ELF-1 (cell line): ENCODE measurements around the gene SPTLC3.

Experiments
- DNase-seq: peaks from one replicate; pipeline ENCODE4 v3.0.0-alpha.2; 2016; ENCODE audit warnings: low read depth, low spot score

The SPTLC3 gene

DNA sequence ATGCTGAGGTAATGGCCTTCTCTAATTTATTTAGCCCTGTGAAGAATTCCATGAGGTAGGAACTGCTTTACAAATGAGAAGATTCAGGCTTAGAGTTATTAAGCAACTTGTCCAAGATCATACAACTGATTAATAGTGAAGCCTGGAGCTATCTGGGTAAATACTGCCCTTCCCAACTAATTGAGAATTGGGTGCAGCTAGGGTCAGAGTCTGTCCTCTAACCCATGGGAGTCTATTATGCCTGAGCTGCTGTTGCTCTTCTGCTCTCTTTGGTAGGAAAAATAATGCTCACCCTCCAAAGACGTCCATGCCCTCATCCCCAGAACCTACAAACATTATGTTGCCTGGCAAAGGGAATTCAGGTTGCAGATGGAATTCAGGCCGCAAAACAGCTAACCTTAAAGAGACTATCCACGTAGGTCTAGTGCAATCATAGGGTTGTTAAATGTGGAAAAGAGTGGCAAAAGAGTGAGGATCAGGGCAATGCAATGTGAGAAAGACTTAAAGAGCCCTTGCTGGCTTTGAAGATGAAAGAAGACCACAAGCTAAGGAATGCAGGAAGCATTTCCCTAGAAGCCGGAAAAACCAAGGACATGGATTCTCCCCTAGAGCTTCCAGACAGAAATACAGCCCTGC, 90.1 kb downstream of the SPTLC3 start:
- DNase-seq = peak; percentile 41

DNA sequence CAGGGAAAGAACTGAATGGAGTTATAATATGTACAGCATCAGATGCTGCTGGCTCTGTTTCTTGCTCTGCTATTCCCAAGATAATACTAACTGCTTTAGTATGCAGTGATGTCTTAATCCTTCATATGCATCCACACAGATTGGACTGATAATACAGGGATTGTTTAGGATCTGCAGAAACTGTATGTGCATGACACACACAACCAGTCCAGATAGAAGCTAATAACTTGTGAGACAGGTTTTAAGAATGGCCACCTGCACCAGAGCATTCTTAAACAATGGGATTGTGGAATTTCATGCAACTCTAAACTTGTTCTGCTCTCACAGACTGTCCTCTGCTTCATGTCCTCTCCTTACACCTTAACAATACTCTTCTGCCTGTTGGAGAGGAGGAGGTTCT, 90.9 kb downstream of the SPTLC3 start:
- DNase-seq = no peak

DNA sequence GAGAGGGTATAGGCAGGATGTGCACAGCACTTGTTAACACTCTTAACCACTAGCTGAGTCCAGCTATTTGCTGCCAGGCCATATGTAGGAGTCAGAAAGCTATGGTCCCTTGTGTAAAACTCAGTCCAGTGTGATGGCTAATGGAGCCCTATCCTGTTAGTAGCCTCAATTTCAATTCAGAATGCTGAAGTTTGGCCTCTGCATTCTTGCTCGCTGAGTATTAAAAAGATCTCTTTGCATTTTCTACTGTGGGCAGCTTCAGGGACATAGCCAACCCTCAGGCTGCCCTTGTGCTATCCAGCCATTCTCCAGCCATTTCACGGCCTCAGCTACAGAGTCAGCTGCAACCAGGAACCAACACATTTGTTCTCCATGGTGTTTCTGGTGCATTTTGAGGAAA, 92.5 kb downstream of the SPTLC3 start:
- no peak for DNase-seq

DNA sequence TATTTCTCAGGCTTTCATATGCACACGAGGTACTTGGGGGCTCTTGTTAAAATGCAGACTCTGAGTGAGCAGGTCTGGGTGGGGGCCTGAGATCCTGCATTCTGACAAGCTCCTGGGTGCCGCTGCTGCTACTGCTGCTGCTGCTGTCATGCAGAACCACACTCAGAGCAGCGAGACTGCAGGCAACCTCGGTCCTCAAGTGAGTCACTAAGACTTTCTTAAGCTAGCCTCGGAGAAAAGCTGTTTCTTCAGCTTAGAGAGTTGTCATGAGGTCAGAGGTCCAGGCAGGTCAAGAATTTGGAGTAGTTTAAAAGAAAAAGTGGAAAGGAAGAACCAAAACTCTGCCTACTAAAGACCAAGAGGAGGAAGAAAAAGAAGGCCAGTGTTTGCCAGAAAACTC, 92.9 kb downstream of the SPTLC3 start:
- DNase-seq = peak; percentile 14

GRCh38 chr20:13102237-13102636, 93.5 kb downstream of the SPTLC3 start:
- no peak for DNase-seq

DNA sequence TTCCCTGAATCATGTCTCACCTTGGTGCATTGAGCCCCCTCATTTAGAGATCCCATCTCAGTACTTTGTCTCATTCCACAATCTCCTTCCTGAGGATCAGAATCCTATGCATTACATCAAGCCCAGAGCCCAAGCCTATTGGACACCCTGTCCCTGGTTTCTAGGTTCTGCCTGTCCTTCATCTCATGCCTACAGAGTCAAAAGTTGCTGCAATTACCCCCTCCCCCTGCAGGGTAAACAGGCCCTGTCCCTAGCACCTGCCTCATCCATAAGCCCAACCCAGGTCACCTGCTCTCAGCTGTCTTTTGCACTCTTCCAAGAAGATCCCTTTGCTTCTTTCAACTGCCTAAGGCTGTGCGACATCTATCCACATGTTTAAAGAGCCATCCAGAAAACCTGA, 93.9 kb downstream of the SPTLC3 start:
- peak; percentile 52 for DNase-seq

DNA sequence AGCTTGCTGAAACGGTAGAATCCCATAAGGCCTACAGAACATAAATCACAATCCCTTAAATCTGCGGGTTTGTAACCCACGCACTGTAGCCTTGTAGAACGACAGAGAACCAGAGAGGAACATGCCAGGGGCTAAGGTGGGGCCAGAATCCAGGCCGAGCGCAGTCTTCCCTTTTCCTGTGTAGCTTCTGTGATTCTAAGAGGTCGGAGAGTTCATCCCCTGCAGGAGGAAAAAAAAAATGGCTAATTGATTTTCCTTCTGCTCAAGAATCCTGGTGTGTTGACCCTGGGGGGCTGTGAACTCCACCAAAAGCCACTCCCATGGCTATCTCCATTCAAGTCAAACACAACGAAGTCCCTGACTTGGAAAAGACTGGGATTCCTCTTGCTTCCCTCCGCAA, 96.3 kb downstream of the SPTLC3 start:
- peak; percentile 89 for DNase-seq

DNA sequence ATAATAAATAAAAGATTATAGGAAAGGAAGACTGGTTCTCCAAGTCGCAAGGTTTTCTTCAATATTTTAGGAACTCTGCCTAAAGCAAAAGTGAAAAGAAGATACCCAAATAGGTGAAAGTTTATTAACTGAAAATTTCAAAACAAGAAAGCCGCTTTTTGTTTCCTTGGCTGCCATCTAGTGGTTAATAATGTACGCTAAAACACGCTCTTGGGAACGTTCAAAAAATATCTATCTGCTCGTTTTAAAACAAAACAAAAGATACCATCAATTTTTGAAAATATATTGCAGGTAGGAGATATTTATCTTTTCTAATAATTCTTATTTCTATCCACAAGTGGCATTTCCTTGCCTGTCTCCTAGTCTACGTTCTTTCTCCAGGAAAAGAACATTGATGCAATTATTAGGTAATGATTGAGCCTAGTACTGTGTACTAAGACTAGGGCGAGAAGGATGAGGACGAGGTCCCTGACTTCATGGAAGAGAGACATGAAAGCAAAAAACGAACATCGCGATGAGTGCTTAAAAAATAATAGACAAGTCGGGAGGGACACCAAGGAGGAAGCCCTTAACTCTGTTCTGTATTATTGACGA, 97.2 kb downstream of the SPTLC3 start:
- DNase-seq = peak; percentile 19

- no peak for DNase-seq
These were observed 100.9 kb downstream of the SPTLC3 start for GRCh38 chr20:13109658-13110057.

DNA sequence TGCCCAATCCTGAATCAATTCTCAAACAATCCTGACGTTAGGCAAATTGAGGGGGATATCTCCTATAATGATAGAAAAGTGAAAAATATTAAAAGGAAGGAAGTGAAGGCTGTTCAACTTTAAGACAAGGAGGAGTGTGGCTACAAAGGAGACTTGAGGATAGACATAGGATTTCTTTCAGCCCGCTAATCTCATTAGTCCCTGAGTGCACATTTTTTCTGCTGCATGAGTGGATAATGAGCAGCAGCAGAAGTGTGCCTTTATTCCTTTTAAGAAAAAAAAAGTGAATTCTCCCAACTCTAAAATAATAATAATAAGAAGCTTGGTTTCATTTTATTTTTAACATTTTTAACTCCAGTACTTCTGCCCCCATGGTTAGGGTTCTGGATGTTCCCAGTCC, 102.0 kb downstream of the SPTLC3 start:
- DNase-seq = no peak

GRCh38 chr20:13111249-13111911, 102.6 kb downstream of the SPTLC3 start:
- DNase-seq = no peak

DNA sequence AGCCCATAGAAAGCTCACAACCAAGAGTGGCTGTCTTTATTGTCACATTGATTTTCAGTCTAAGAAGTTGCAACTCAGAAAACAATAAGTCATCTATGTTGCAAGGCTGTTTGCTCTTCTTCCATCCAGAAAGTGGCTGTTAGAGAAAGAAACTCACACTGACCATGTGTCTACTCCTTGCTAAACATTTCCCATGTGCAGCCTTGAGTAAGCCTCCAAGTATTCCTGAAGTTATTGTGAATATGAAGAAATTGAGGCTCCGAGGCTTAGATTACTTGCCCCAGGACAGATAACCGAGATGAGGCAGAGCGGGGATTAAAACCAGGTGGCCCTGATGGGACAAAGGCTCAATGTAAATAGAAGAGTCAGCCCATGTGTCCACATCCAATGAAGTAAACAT, 105.0 kb downstream of the SPTLC3 start:
- DNase-seq = no peak

DNA sequence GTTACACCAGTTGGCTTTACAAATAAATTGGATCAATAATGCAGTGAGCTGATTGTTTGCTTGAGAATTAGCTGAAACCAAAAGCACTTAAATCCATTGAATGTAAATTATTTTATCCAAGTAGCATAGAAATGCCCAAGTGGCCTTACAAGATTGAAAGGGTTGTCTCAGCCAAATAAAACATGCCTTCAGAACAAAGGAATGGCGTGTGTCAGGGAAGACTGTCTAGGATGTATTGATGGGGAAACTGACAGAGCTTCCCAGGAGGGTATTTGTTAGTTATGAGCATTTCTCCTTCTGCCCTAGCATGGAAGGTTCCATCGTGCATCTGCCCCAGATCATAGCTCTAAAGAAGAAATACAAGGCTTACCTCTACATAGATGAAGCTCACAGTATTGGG, 108.4 kb downstream of the SPTLC3 start:
- no peak for DNase-seq

GRCh38 chr20:13118676-13119075, 109.9 kb downstream of the SPTLC3 start:
- DNase-seq = no peak

DNA sequence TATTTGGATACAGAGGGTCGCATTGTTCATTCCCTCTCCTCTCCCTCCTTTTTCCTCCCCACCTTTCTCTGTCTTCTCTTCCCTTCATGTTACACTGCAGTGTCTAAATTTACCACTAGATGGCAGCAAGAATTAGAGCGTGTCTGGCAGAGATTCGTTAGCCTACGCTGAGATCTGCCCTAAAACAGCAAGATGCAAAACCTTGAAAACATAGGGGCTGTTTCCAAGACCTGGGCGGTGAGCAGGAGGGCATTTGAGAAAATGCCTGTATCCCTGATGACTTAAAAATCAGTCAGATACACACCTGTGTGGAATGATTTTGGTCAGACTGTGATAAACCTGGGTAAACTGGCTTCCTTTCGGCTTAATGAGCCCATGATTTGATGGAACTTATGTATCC, 110.8 kb downstream of the SPTLC3 start:
- peak; percentile 60 for DNase-seq

DNA sequence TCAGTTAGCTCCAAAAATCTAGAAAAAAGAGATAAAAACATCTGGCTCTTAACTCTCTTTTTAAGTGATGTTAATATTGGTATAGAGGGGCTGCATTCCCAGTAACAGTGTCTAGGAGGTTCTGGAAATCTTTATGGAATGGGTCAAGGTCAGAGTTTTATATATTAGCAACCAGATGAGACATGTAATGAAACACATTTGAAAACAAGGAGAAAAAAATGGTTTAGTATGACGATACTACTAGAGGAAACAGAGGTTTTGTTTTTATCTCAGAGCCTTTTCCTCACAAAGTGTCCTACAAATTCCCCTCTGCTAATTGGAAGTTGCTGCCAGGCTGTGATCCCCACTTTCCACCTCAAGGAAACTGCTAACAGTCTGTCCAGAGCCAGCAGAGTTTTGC, 111.7 kb downstream of the SPTLC3 start:
- DNase-seq = no peak

DNA sequence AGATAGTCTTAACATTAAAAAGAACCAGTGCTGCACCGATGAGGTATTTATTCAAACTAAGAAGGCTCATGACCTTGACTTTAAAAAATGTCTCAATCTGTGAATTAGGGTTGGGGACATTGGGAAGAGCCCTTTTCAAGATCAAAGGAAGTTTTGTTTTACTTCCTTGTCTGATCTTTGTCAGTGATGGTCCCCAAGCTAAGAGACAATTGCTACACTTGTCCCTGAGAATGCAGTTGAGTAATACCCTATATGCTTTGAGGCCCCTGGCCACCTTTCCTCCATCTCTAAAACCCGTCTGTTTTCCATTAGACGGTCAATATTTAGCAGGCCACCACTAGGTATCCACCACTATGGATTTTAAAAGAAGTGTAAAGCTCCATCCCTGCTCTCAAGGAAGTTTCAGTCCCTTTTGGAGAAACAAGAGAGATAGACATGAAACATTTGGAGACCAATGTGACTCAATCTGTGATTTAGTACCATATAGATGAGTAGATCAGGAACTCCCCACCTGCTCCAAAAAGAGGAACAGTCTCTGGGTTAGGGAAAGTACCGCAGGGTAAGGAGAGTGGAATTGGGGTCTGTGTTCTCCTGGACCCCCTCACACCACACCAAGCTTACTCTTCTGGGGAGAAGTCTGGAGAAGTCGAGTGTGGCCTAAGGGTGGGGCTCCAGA, 113.2 kb downstream of the SPTLC3 start:
- DNase-seq = no peak

DNA sequence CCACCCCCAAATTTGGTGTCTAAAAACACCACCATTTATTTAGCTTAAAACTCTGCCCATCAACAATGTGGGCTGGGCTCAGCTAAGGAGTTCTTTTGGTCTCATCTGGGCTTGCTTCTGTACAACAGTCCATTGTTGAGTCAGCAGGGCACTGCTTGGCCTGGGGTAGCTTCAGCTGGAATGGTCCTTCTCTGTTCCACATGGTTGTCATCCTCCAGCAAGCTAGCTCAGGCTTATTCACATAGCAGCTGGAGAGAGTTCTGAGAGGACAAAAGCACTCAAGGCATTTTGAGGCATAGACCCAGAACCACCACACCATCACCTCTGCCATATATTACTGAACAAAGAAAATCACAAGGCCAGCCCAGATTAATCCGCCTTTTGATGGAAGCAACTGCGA, 116.7 kb downstream of the SPTLC3 start:
- DNase-seq = no peak

DNA sequence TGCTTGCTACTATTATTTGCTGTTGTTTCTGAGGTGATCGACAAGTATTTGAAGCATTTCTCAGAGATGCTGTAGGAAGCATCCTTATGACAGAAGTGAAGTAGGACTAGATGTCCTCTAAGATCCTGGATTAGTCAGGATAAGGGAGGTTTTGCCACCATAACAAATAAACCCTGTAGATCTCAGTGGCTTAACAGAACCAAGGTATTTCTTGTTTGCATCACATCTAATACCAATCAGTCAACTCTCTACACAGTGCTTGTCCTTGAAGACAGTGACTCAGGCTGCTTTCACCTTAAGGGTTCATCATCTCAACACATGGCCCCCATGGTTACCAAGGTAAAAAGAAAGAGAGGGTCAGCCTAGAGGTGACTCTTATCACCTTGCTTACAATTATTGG, 119.4 kb downstream of the SPTLC3 start:
- DNase-seq = no peak

GRCh38 chr20:13130061-13130706, 121.4 kb downstream of the SPTLC3 start:
- no peak for DNase-seq

DNA sequence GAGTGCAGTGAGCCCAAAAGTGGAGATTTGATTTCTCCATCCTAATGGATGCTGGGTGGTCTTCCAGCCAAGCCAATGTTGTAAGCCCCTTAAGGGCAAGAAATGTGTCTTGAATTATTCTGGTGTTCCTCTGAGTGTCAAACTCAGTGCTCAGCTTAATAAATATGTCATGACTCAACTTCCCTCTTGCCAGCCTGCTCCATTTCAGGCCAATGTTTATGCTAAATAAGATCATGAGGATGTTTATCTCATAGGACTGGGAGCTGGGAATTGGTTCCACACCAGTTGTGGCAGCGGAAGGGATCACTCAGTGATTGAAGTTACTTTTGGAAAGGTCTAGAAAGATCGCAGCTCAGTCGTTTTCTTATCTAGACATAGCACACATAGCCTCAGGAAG, 121.9 kb downstream of the SPTLC3 start:
- DNase-seq = no peak

GRCh38 chr20:13131688-13132087, 122.9 kb downstream of the SPTLC3 start:
- DNase-seq = no peak
